ENCODE measurements around the gene LALBA.
"Not testable (repeated sequence)": the region's sequence is repeated elsewhere in the genome, so short reads cannot be mapped to it uniquely, and the experiment has no call there.

LALBA gene

DNA sequence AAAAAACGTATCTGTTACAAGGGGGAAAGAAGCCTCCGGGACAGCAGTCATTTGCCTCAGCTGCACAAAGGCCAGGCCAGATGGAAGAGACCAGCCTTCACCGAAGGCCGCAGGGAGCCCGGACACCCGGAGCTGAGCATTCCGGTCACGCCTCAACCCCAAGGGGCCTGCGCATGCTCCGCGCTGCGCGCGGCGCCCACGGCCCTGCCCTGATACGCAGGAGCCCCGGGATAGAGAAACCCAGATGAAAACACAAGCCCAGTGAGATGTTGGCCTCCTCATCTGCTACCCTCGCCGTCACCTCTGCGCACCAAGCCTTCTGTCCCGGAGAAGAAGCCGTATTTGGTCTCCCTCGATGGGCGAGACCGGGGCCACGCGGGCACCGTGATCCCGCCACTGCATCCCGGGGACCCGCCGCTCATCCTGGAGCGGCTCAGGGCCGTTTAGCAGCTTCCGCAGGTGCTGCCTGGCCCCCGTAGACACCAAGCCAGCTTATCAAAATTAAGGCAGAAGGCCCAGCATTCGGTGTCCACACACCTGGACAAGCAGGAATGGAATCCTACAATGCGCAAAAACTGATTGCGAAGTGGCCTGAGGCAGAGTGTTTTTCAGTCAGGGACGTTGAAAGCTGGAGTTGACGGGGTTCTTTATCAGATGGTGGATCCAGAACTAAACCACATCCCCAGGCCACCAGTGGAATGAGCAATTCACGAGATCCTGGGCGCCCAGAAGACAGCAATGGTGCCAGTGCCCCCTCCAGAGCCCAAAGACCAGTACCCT is 41.8 kb downstream of the LALBA start:
- no peak for TF ChIP-seq CTCF (IDR thresholded peaks at IDR 0.05; ENCODE audit: extremely low read depth, missing control alignments)
- DNase-seq (ENCODE audit: low spot score), result no peak

- no peak for DNase-seq (ENCODE audit: low spot score)
- TF ChIP-seq CTCF (IDR thresholded peaks at IDR 0.05; ENCODE audit: extremely low read depth, missing control alignments), result no peak
Measured at GRCh38 chr12:48525332-48525731, 44.5 kb downstream of the LALBA start, which contains the start of gene OR8S1. TSS of gene OR8S1 (plus strand) at chr12:48525632. CDS start at chr12:48525632, 0 bp downstream.

GRCh38 chr12:48520381-48520780 is 49.5 kb downstream of the LALBA start:
- DNase-seq (ENCODE audit: low spot score), result not testable (repeated sequence)
